HG02884 (cell line): ENCODE data around the gene HOTAIR.

ENCODE experiments used
- ATAC-seq: cut with Tn5 transposase; IDR thresholded peaks from one replicate; pipeline ENCODE4 v1.9.1; 2021; ENCODE audit warnings: mild to moderate bottlenecking, moderate library complexity; ENCODE audit not compliant: unreplicated experiment

The HOTAIR gene

GRCh38 chr12:54011665-54012532, 37.1 kb upstream of the HOTAIR start:
- ATAC-seq = no peak

GRCh38 chr12:54010972-54011664, 36.4 kb upstream of the HOTAIR start:
- no peak for ATAC-seq

DNA sequence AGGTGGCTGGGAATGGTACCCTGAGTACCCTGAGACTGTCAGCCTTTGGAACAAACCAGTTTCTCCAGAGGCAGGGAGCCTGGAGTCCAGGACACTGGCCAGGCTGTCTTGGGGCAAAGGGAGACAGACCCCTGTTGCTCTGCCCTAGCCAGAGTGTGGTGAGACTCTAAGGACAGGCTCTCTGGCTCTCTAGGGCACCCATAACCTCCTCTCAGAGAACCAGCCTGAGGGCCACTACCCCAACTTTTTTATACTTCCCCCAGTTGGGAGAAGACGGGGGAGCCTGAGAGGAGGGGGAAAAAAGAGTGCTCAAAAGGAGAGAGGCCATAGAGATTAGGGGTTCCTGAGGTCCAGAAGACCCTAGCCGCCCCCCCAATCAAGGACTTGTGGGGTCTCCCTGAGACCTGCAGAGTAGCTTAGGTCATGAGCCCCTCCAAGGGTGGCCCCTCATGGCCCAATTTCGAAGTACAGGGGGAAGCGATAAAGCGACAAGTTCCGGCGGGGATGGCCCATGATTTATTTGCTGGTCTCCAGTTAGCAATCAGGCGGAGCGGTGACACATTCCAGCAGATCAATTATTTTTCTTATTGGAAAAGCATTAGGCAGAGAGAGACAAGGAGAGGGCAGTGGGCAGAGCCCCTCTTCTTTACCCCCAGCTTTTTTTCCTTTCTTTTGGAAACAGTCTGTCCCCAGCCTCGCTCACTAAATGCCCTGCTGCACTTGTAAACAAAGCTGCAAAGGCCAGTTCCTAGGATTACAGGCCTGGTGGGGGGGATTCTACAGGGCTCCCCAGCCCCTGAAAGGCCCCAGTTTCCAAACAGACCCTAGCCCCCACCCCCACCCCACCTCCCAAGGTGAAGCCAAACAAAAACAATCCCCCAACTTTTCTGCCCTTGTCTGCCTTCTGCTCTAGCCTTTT, 35.6 kb upstream of the HOTAIR start:
- no peak for ATAC-seq

- ATAC-seq = no peak
Observed at GRCh38 chr12:54009171-54010052, 34.7 kb upstream of the HOTAIR start.

DNA sequence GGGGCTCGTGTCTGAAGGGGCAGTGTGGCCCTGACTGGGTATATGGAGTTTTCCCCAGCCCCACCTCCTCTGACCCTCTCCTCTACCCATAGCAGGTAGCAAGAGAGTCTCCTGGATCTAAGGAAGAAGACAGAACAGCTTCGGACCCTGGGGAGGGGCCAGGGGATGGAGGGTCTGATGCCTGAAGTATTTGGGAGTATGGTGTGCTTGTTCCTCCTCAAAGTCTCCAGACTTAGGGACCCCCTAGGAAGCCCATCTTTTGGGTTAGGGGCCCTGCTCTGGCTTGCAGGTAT, 33.5 kb upstream of the HOTAIR start:
- ATAC-seq = no peak

DNA sequence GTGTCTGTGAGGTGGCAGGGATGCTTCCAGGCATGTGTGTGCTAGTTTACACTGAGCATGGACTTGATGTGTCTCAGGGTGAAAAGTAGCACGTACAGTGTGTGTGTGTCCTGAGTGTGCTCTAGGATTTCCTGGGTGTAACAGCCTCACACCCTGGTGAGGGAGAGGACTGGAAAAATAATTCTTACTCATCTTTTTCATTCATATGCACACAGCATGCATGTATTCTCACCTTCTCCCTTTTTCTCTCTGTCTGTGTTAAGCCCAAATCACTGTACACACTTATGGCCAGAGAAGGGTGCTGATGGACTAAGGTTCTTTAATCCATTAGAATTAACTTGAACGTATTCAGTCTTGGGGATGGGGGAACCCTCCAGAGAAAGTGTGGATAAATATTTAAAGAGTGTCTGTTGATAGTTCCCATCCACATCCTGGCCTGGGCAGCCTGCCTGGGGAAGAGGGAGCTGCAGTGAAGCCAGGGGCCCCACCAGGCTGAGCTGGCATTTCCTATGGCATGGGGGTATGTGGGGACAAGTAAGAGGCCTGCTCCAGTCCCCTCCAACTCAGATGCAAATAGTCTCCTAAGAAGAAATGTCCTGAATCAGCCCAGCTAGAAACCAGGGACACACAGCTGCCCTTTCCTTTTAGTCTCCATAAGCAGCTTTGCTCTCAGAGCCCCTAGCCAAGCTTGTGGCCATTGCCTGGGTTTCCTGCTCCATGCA, 32.9 kb upstream of the HOTAIR start:
- no peak for ATAC-seq

DNA sequence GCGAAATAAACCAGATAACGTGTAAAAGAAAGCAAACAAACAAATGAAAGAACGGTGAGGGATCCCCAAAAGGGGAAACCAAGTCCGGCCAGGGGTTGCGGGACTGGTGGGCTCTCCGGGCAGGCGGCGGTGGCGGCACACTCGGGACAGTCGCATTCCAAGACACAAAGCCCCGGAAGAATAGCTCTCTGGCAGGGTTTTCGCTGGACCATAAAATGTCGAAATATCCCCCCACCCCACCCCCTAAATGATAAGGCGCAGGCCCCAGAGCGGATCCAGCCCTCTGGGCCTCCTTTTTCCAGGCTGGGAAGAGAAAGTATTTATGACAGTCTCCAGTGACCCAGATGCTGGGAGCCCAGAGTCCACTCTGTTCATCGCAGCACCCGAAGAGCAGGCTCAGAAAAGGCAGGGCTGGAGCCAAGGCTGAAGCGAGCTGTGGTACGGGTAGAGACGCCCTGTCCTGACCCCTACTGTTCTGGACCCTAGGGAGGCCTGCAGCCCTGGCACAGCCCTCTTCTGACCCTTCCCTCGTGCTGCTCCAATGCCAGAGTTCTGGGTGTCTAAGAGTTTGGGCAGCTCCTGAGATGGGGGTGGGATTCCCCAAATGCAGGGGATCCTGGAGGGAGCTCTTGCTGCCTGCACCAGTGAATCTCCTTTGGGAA, 31.9 kb upstream of the HOTAIR start:
- ATAC-seq = no peak

DNA sequence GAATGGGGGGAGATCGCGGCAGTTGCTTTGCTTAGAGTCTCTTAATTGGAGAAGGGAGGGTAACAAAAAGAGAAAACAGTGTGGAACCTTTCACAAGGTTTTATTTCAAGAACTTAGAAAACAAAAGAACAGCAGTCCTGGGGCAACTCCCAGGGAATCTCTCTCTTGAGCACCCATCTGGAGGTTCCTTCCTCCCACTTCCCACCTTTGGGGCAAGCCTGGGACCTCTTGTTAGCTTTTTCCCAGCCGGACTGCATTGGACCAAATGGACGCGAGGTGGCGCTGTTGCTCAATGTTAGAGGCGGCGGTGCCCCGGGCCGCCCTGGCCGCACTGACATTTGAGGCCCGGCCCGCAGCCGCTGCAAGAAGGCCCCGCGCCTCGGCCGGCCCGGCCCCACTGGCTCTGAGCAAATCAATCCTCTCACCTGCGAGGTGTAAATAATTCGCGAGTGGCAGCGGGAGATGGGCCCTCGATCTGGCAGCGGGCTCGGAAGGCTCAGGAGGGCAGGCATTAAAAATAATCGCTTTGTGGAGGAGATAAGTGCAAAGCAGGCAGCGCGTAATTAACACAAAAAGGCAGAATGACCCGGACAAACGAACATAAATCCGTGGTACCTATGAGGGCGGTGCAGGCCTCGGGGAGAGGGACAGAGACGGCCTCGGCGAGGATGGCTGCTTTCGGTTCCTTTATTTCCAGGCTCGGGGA, 31.3 kb upstream of the HOTAIR start:
- ATAC-seq = no peak

DNA sequence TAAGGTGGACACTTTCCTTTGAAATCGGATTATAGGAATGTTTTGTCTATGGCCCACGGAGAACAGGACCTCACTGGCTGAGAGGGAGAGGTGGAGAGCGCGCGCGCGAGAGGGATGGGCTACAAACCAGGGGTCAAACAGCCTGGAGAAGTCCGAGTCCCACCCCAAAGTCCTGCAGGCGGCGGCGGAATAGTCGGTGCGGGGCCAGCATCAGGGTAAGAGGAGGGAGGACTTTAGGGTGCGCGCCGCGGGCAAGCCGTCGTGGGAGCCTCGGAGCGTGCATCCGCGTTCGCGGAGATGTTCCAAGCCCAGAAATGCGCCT, 30.7 kb upstream of the HOTAIR start:
- ATAC-seq = no peak

- ATAC-seq = no peak
Observed at GRCh38 chr12:54004841-54005530, 30.2 kb upstream of the HOTAIR start.

- no peak for ATAC-seq
Observed at GRCh38 chr12:54004063-54004840, 29.5 kb upstream of the HOTAIR start.

- ATAC-seq = no peak
Observed at GRCh38 chr12:54003625-54004024, 28.9 kb upstream of the HOTAIR start.

DNA sequence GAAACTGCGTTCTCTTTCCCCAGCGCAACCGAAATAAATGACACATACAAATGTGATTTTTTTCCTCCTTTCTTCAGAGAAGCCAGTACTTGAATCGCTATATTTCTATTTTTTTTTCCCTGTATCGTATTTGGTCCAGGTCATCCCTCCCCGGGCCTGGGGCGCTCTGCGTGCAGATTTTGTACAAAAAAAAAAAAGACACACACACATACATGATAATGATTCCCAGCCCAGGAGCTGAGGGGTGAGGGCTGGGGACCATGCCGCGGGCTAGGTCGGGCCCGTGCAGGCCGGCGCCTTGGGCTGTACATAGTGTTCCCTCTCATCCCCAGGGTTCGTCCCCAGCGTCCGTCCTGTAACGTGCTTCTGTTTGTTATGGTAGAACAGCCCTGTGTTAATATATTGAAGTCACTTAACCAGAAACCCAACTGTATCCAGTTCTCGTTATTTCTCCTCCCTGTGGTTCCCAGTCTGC, 28.2 kb upstream of the HOTAIR start:
- no peak for ATAC-seq

DNA sequence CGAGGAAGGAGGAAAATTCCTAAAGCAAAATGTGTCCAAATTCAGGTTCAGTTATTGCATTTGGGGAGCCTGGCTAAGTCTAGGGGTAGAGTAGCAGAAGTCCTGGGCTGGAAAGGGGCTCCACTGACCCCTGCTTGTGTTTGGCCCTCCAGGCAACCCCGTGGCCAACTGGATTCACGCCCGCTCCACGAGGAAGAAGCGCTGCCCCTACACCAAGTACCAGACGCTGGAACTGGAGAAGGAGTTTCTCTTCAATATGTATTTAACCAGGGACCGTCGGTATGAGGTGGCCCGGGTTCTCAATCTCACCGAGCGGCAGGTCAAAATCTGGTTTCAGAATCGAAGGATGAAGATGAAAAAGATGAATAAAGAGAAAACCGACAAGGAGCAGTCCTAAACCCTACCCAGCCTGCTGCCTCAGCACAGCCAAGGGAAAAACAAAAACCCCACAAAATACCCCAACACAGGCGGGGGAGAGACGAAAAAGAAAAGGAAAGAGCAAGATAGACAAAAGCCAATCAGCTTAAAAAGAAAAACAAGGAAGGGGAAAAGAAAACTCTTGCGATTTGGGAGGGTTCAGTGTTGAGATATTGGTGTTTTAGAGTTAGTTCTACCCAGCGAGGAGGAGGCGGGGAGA, 27.6 kb upstream of the HOTAIR start:
- ATAC-seq = no peak

- ATAC-seq = no peak
Observed at GRCh38 chr12:54001283-54002187, 26.8 kb upstream of the HOTAIR start.
